NT2/D1 (cell line): Measurements from ENCODE around the gene ADRB2.

ENCODE experiments used
- SUZ12 ChIP-seq: IDR thresholded peaks from 2 replicates; pipeline ENCODE4 v1.6.1; 2011; ENCODE audit not compliant: insufficient read length, insufficient read depth; ENCODE audit errors: extremely low read depth
- YY1 ChIP-seq: IDR thresholded peaks from 2 replicates; pipeline ENCODE4 v1.6.1; 2011; ENCODE audit not compliant: insufficient read length, insufficient read depth
- ZNF274 ChIP-seq: IDR thresholded peaks from 2 replicates; pipeline ENCODE4 v1.6.1; 2011; ENCODE audit warnings: mild to moderate bottlenecking, low read depth, low read length

- TF ChIP-seq YY1 (no peak), ZNF274 (no peak), SUZ12 (no peak)
These were observed 11.9 kb downstream of the ADRB2 start for GRCh38 chr5:148838357-148838756.
